HepG2 (cell line): ENCODE data around the gene FOXA1. TPM values are rescaled to one million over a fixed set of nuclear protein-coding genes. Genes with fewer than 3 reads are reported as not detected.

Source experiments
- CEBPG ChIP-seq: IDR thresholded peaks from 2 replicates; pipeline ENCODE4 v1.6.1; 2016
- FOXA3 ChIP-seq: IDR thresholded peaks from 2 replicates; pipeline ENCODE4 v1.6.1; 2016; ENCODE audit warnings: missing genetic modification reagents, missing compliant biosample characterization
- KAT2B ChIP-seq: fragments of 150-350 bp; IDR thresholded peaks from 2 replicates; pipeline ENCODE4 v1.6.1; 2014; ENCODE audit warnings: low read depth, low read length, borderline replicate concordance
- NAIF1 ChIP-seq: sonication (generic); formaldehyde crosslinking; IDR thresholded peaks from 2 replicates; pipeline ENCODE4 v1.5.0; 2020; ENCODE audit warnings: mild to moderate bottlenecking, missing genetic modification reagents, borderline replicate concordance
- NFE2 ChIP-seq: sonication (generic); formaldehyde crosslinking; IDR thresholded peaks from 2 replicates; pipeline ENCODE4 v1.4.0; 2020; ENCODE audit warnings: missing genetic modification reagents
- RARA ChIP-seq: IDR thresholded peaks from 2 replicates; pipeline ENCODE4 v1.6.1; 2016; ENCODE audit warnings: missing genetic modification reagents, missing compliant biosample characterization
- REXO4 ChIP-seq: sonication (generic); formaldehyde crosslinking; IDR thresholded peaks from 2 replicates; pipeline ENCODE4 v1.8.0; 2022; ENCODE audit warnings: missing genetic modification reagents, mild to moderate bottlenecking, borderline replicate concordance
- SETDB1 ChIP-seq: sonication (generic); formaldehyde crosslinking; IDR thresholded peaks from 2 replicates; pipeline ENCODE4 v1.5.1; 2020; ENCODE audit warnings: missing genetic modification reagents, mild to moderate bottlenecking, borderline replicate concordance
- ZKSCAN5 ChIP-seq: sonication (generic); formaldehyde crosslinking; IDR thresholded peaks from 2 replicates; pipeline ENCODE4 v1.5.1; 2020; ENCODE audit warnings: mild to moderate bottlenecking, missing genetic modification reagents
- ZNF160 ChIP-seq: sonication (generic); formaldehyde crosslinking; IDR thresholded peaks from 2 replicates; pipeline ENCODE4 v1.8.0; 2022; ENCODE audit warnings: mild to moderate bottlenecking, inconsistent platforms, missing genetic modification reagents
- ZNF180 ChIP-seq: sonication (generic); formaldehyde crosslinking; IDR thresholded peaks from 2 replicates; pipeline ENCODE4 v1.4.0; 2020; ENCODE audit warnings: low read depth, missing genetic modification reagents, borderline replicate concordance
- ZNF296 ChIP-seq: sonication (generic); formaldehyde crosslinking; conservative IDR thresholded peaks from 2 replicates; pipeline ENCODE4 v1.5.0; 2020; ENCODE audit warnings: mild to moderate bottlenecking, missing genetic modification reagents
- ZNF646 ChIP-seq: sonication (generic); formaldehyde crosslinking; IDR thresholded peaks from 2 replicates; pipeline ENCODE4 v1.9.0; 2021; ENCODE audit warnings: mild to moderate bottlenecking, missing genetic modification reagents
- ZNF687 ChIP-seq: sonication (generic); formaldehyde crosslinking; IDR thresholded peaks from 2 replicates; pipeline ENCODE4 v1.5.1; 2020; ENCODE audit warnings: mild to moderate bottlenecking, missing genetic modification reagents, moderate library complexity
- ZNF691 ChIP-seq: sonication (generic); formaldehyde crosslinking; IDR thresholded peaks from 2 replicates; pipeline ENCODE4 v1.4.0; 2020; ENCODE audit warnings: missing genetic modification reagents, low read depth, mild to moderate bottlenecking, borderline replicate concordance
- ZNF713 ChIP-seq: sonication (generic); formaldehyde crosslinking; IDR thresholded peaks from 2 replicates; pipeline ENCODE4 v1.4.0; 2020; ENCODE audit warnings: mild to moderate bottlenecking, missing genetic modification reagents
- ZNF75D ChIP-seq: sonication (generic); formaldehyde crosslinking; IDR thresholded peaks from 2 replicates; pipeline ENCODE4 v1.8.1; 2023; ENCODE audit warnings: missing genetic modification reagents, mild to moderate bottlenecking, borderline replicate concordance
- polyA plus RNA-seq, 8 experiments: library from polyadenylated mRNA; depleted of rRNA in 3 of 8; stranded (reverse) in 7 of 8; unstranded in 1 of 8; fragments of >200 nt; fragmentation: Illumina TruSeq in 4 of 8; extraction: Trizol in 4 of 8; gene quantifications; 2 replicates each; pipeline versions ENCODE4 v1.2.1 to v1.2.3, GENCODE V29; 2011 to 2016; ENCODE audit warnings: low read depth in 4 of 8, missing spikeins in 1 of 8, mixed read lengths in 1 of 8; ENCODE audit not compliant: insufficient read depth in 1 of 8
- total RNA-seq, 5 experiments: library from RNA; depleted of rRNA; stranded (reverse); fragments of >200 nt; fragmentation: Illumina TruSeq; extraction: Trizol; gene quantifications; 2 replicates each; pipeline ENCODE4 v1.2.3, GENCODE V29; 2016; ENCODE audit warnings: low read depth in 1 of 5

FOXA1 gene
- total and polyA plus RNA-seq, 2 of the 13 experiments (the other 11 are each of a cell fraction or from before 2014, with no cell fraction given), result 43.4 to 58.6 TPM

GRCh38 chr14:37594971-37595808 is at the start of gene FOXA1, which contains the start of gene TTC6 (continued):
- TF ChIP-seq ZNF687 (CRISPR knock-in tag) (peak; percentile 45; the same call in 1 of the 2 replicates), RARA (CRISPR knock-in tag) (peak; percentile 59; the same call in 1 of the 2 replicates), ZNF180 (CRISPR knock-in tag) (no peak), ZNF646 (CRISPR knock-in tag) (no peak), FOXA3 (CRISPR knock-in tag) (peak; percentile 55; the same call in 1 of the 2 replicates), NFE2 (no peak), NAIF1 (CRISPR knock-in tag) (no peak), ZNF160 (CRISPR knock-in tag) (no peak), KAT2B (no peak), ZKSCAN5 (CRISPR knock-in tag) (no peak), ZNF713 (CRISPR knock-in tag) (no peak), ZNF691 (CRISPR knock-in tag) (no peak), CEBPG (CRISPR knock-in tag) (no peak; the same call in 1 of the 2 replicates), ZNF296 (CRISPR knock-in tag) (no peak), REXO4 (CRISPR knock-in tag) (no peak), ZNF75D (no peak), SETDB1 (CRISPR knock-in tag) (0 out of 2 replicates have a peak, but pooled peaks have one; percentile 28)
